HEK293T (cell line): ENCODE results near the gene KCNG1.

Experiments used
- ARNT ChIP-seq: fragments of 450-650 bp; IDR thresholded peaks from 2 replicates; pipeline ENCODE4 v1.6.1; 2017; ENCODE audit warnings: mild to moderate bottlenecking
- BHLHE40 ChIP-seq: fragments of 450-650 bp; IDR thresholded peaks from 2 replicates; pipeline ENCODE4 v1.6.1; 2016; ENCODE audit warnings: mild to moderate bottlenecking, moderate library complexity, borderline replicate concordance
- CTBP1 ChIP-seq: fragments of 450-650 bp; IDR thresholded peaks from 2 replicates; pipeline ENCODE4 v1.6.1; 2016; ENCODE audit warnings: borderline replicate concordance
- FOXA1 ChIP-seq: fragments of 450-650 bp; IDR thresholded peaks from 2 replicates; pipeline ENCODE4 v1.6.1; 2016; ENCODE audit warnings: mild to moderate bottlenecking
- FOXK2 ChIP-seq: fragments of 450-650 bp; IDR thresholded peaks from 2 replicates; pipeline ENCODE4 v1.6.1; 2016; ENCODE audit warnings: mild to moderate bottlenecking
- FOXM1 ChIP-seq: fragments of 450-650 bp; IDR thresholded peaks from 2 replicates; pipeline ENCODE4 v1.6.1; 2017; ENCODE audit warnings: mild to moderate bottlenecking, borderline replicate concordance
- LEF1 ChIP-seq: fragments of 450-650 bp; IDR thresholded peaks from 2 replicates; pipeline ENCODE4 v1.6.1; 2017; ENCODE audit warnings: mild to moderate bottlenecking, borderline replicate concordance
- SP1 ChIP-seq: fragments of 450-650 bp; IDR thresholded peaks from 2 replicates; pipeline ENCODE4 v1.6.1; 2017
- SUZ12 ChIP-seq: fragments of 450-650 bp; IDR thresholded peaks from 2 replicates; pipeline ENCODE4 v1.6.1; 2016; ENCODE audit warnings: mild to moderate bottlenecking
- ZNF384 ChIP-seq: fragments of 450-650 bp; IDR thresholded peaks from 2 replicates; pipeline ENCODE4 v1.6.1; 2016

- no peak for TF ChIP-seq BHLHE40
- TF ChIP-seq FOXM1, result no peak
- no peak for TF ChIP-seq LEF1
- no peak for TF ChIP-seq ARNT
- no peak for TF ChIP-seq FOXA1
- no peak for TF ChIP-seq CTBP1
- TF ChIP-seq SP1, result no peak
- no peak for TF ChIP-seq SUZ12
- TF ChIP-seq ZNF384, result no peak
- TF ChIP-seq FOXK2, result no peak
Observed at GRCh38 chr20:51043811-51044210, 20.9 kb upstream of the KCNG1 start.
